H9 (cell line): Measurements from ENCODE around the gene COX6A1. TPM values are rescaled to one million over a fixed set of nuclear protein-coding genes. Genes with fewer than 3 reads are reported as not detected.

Experiments used
- DNase-seq: peaks from one replicate; pipeline ENCODE4 v3.0.0-alpha.2; 2017
- H2AFZ ChIP-seq: one replicate; pipeline ENCODE4 v1.6.1; 2013; ENCODE audit warnings: mild to moderate bottlenecking, low read length, control low read depth, moderate library complexity
- H2AK5ac ChIP-seq: 2 replicates; pipeline ENCODE4 v1.6.1; 2013; ENCODE audit warnings: low read length, control low read depth, mixed read lengths; ENCODE audit not compliant: insufficient read length
- H2BK120ac ChIP-seq: one replicate; pipeline ENCODE4 v1.6.1; 2013; ENCODE audit warnings: low read depth, mild to moderate bottlenecking, low read length, control low read depth, inconsistent platforms; ENCODE audit not compliant: poor library complexity, severe bottlenecking
- H2BK12ac ChIP-seq: 2 replicates; pipeline ENCODE4 v1.6.1; 2013; ENCODE audit warnings: low read length, control low read depth, mixed read lengths, low read depth; ENCODE audit not compliant: insufficient read length
- H2BK15ac ChIP-seq: 2 replicates; pipeline ENCODE4 v1.6.1; 2013; ENCODE audit warnings: low read depth, low read length, control low read depth
- H2BK20ac ChIP-seq: one replicate; pipeline ENCODE4 v1.6.1; 2013; ENCODE audit warnings: low read depth, mild to moderate bottlenecking, low read length, control low read depth, inconsistent platforms; ENCODE audit not compliant: poor library complexity, severe bottlenecking
- H2BK5ac ChIP-seq: 2 replicates; pipeline ENCODE4 v1.6.1; 2013; ENCODE audit warnings: low read length, control low read depth, mixed read lengths; ENCODE audit not compliant: insufficient read length
- H3K14ac ChIP-seq: 2 replicates; pipeline ENCODE4 v1.6.1; 2013; ENCODE audit warnings: low read length, control low read depth; ENCODE audit not compliant: insufficient read depth
- H3K18ac ChIP-seq: 2 replicates; pipeline ENCODE4 v1.6.1; 2013; ENCODE audit warnings: low read depth, mild to moderate bottlenecking, mixed read lengths, low read length, control low read depth; ENCODE audit not compliant: insufficient read length
- H3K23ac ChIP-seq: 2 replicates; pipeline ENCODE4 v1.6.1; 2013; ENCODE audit warnings: low read length, control low read depth, mixed read lengths, low read depth; ENCODE audit not compliant: insufficient read length
- H3K23me2 ChIP-seq: 2 replicates; pipeline ENCODE4 v1.6.1; 2013; ENCODE audit warnings: low read depth, mild to moderate bottlenecking, mixed read lengths, low read length, control low read depth; ENCODE audit not compliant: insufficient read length, poor library complexity, severe bottlenecking
- H3K27ac ChIP-seq: 2 replicates; pipeline ENCODE4 v1.5.1; 2013; ENCODE audit warnings: low read length, control low read depth, mixed read lengths, low read depth; ENCODE audit not compliant: insufficient read length
- H3K27me3 ChIP-seq: 2 replicates; pipeline ENCODE4 v1.6.1; 2013; ENCODE audit warnings: low read length, control low read depth, inconsistent platforms; ENCODE audit not compliant: insufficient read depth
- H3K4ac ChIP-seq: 2 replicates; pipeline ENCODE4 v1.6.1; 2013; ENCODE audit warnings: low read depth, mild to moderate bottlenecking, control low read depth, inconsistent platforms, low read length, moderate library complexity
- H3K4me1 ChIP-seq: 2 replicates; pipeline ENCODE4 v1.6.1; 2013; ENCODE audit warnings: low read length, control low read depth, inconsistent platforms; ENCODE audit not compliant: insufficient read depth
- H3K4me2 ChIP-seq: 2 replicates; pipeline ENCODE4 v1.6.1; 2013; ENCODE audit warnings: low read length, control low read depth, mixed read lengths; ENCODE audit not compliant: insufficient read length, insufficient read depth
- H3K56ac ChIP-seq: 2 replicates; pipeline ENCODE4 v1.6.1; 2013; ENCODE audit warnings: low read depth, mild to moderate bottlenecking, mixed read lengths, low read length, control low read depth; ENCODE audit not compliant: insufficient read length
- H3K79me1 ChIP-seq: 2 replicates; pipeline ENCODE4 v1.6.1; 2013; ENCODE audit warnings: low read depth, mild to moderate bottlenecking, moderate library complexity, low read length, control low read depth, inconsistent platforms; ENCODE audit not compliant: insufficient read depth, poor library complexity, severe bottlenecking
- H3K79me2 ChIP-seq: 2 replicates; pipeline ENCODE4 v1.6.1; 2013; ENCODE audit warnings: low read length, control low read depth, inconsistent platforms; ENCODE audit not compliant: insufficient read depth
- H3K9ac ChIP-seq: 2 replicates; pipeline ENCODE4 v1.6.1; 2013; ENCODE audit warnings: low read length, control low read depth, mixed read lengths; ENCODE audit not compliant: insufficient read length; ENCODE audit errors: extremely low read depth
- H3K9me3 ChIP-seq: one replicate; pipeline ENCODE4 v1.6.1; 2013; ENCODE audit warnings: low read depth, low read length, inconsistent platforms; ENCODE audit not compliant: control insufficient read depth
- H3T11ph ChIP-seq: one replicate; pipeline ENCODE4 v1.6.1; 2013; ENCODE audit warnings: mild to moderate bottlenecking, low read length, control low read depth, inconsistent platforms
- H4K20me1 ChIP-seq: one replicate; pipeline ENCODE4 v1.6.1; 2013; ENCODE audit not compliant: control insufficient read depth, insufficient read length, insufficient read depth
- H4K5ac ChIP-seq: 2 replicates; pipeline ENCODE4 v1.6.1; 2013; ENCODE audit warnings: low read depth, mild to moderate bottlenecking, mixed read lengths, low read length, control low read depth; ENCODE audit not compliant: insufficient read length
- H4K8ac ChIP-seq: replicated peaks from 2 replicates; pipeline ENCODE4 v1.6.1; 2013; ENCODE audit warnings: low read length, control low read depth, mixed read lengths, low read depth; ENCODE audit not compliant: insufficient read length
- H4K91ac ChIP-seq: 2 replicates; pipeline ENCODE4 v1.6.1; 2013; ENCODE audit warnings: low read depth, mild to moderate bottlenecking, moderate library complexity, mixed read lengths, low read length, control low read depth; ENCODE audit not compliant: insufficient read length
- H3K27ac Mint-ChIP-seq, 3 experiments: 2 replicates in 2 of 3; 3 replicates in 1 of 3; pipeline ENCODE4 v1.8.0; 2020 to 2021; ENCODE audit warnings: mixed read lengths in 3 of 3, mild to moderate bottlenecking in 1 of 3, moderate library complexity in 1 of 3
- H3K27me3 Mint-ChIP-seq: 2 replicates; pipeline ENCODE4 v1.8.0; 2021; ENCODE audit warnings: low read depth, mild to moderate bottlenecking, moderate library complexity, mixed read lengths
- H3K36me3 Mint-ChIP-seq, 3 experiments: 2 replicates in 2 of 3; 3 replicates in 1 of 3; pipeline ENCODE4 v1.8.0; 2020 to 2021; ENCODE audit warnings: low read depth in 3 of 3, mixed read lengths in 3 of 3; ENCODE audit not compliant: insufficient read depth in 1 of 3
- H3K4me1 Mint-ChIP-seq, 2 experiments: 2 replicates each; pipeline ENCODE4 v1.8.0; 2020; ENCODE audit warnings: mixed read lengths in 2 of 2
- H3K4me3 Mint-ChIP-seq, 2 experiments: 2 replicates in 1 of 2; 3 replicates in 1 of 2; pipeline ENCODE4 v1.8.0; 2020 to 2021; ENCODE audit warnings: mild to moderate bottlenecking in 2 of 2, mixed read lengths in 2 of 2, moderate library complexity in 1 of 2
- H3K9me3 Mint-ChIP-seq, 2 experiments: 2 replicates in 1 of 2; 3 replicates in 1 of 2; pipeline ENCODE4 v1.8.0; 2020; ENCODE audit warnings: mild to moderate bottlenecking in 2 of 2, mixed read lengths in 2 of 2, moderate library complexity in 1 of 2
- WGBS: extraction: QIAGEN DNeasy Blood & Tissue Kit; methylation state at CpG from one replicate; pipeline ENCODE4 v1.1.7; 2013; ENCODE audit warnings: missing lambda C conversion rate, low lambda C conversion rate, mixed read lengths; ENCODE audit not compliant: insufficient read length; ENCODE audit errors: extremely low coverage; 5-methylcytosine and 5-hydroxymethylcytosine counted together
- total RNA-seq: library from RNA; stranded (reverse); gene quantifications from 2 replicates; pipeline ENCODE4 v1.2.1, GENCODE V29; 2021
- TF ChIP-seq, protein P1 (sequence below): fragments of 200-600 bp; sonication (generic); conservative IDR thresholded peaks from 3 replicates; pipeline ENCODE4 v1.8.0; 2021; ENCODE audit warnings: antibody characterized with exemption, mild to moderate bottlenecking

Gene COX6A1
- total RNA-seq, 1 experiment from 2014 or later = 415 TPM

DNA sequence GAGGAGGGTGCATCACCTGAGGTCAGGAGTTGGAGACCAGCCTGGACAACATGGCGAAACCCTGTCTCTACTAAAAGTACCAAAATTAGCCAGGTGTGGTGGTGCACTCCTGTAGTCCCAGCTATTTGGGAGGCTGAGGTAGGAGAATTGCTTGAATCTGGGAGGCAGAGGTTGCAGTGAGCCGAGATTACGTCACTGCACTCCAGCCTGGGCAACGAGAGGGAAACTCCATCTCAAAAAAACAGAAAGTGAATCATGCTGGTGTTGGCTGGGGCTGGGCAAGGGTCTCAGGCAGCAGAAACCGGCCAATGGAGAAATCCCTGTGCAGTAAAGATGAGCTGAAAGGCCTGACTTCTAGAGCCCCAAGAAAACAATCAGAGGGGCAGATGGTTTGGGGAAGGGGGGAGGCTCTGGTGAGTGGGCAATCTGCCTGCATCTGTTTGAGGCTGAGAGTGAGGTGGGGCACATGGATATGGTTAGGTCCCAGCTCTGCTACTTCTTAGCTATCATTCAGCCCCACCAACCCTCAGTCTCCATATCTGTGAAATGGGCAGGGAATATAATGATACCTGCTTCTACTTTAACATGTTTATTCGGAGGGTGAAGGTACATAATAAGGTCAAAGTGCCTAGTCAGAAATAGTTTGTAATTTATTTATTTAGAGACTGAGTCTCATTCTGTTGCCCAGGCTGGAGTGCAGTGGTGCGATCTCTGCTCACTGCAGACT is 21.3 kb upstream of the COX6A1 start:
- Histone ChIP-seq H3K56ac (no peak overlapping the region), H3K4me2 (no peak overlapping the region), H2AK5ac (no peak overlapping the region), H2BK15ac (no peak overlapping the region), H3K23ac (no peak overlapping the region), H2BK120ac (no peak overlapping the region), H3K14ac (no peak overlapping the region), H3K4ac (no peak overlapping the region), H3K27ac (no peak overlapping the region), H2AFZ (no peak overlapping the region), H3K9ac (no peak overlapping the region), H3K27me3 (no peaks in the 10 kb centered on the region), H2BK5ac (no peak overlapping the region), H3K18ac (no peak overlapping the region), H2BK20ac (no peak overlapping the region), H3T11ph (no peak overlapping the region), H4K91ac (no peak overlapping the region), H3K79me2 (no peaks in the 10 kb centered on the region), H4K8ac (no peak overlapping the region), H3K4me1 (no peaks in the 10 kb centered on the region), H3K23me2 (no peaks in the 10 kb centered on the region), H2BK12ac (no peak overlapping the region), H3K9me3 (no peaks in the 10 kb centered on the region), H3K79me1 (no peaks in the 10 kb centered on the region), H4K5ac (no peak overlapping the region), H4K20me1 (no peaks in the 10 kb centered on the region)
- Mint-ChIP-seq H3K4me3 (no peak overlapping the region), H3K27ac (peak overlapping the region in 1 of 3 experiments; percentile 82; a peak in 1 of 7 replicates), H3K36me3 (no peaks in the 10 kb centered on the region; a peak in 1 of 7 replicates), H3K27me3 (peaks cover 5% of the 10 kb centered on the region), H3K4me1 (peaks cover 27 to 29% of the 10 kb centered on the region in 2 experiments), H3K9me3 (no peaks in the 10 kb centered on the region; a peak in 1 of 5 replicates)
- WGBS = no CpG with 5 or more reads among the region's 7 CpGs
- DNase-seq = no peak
- TF ChIP-seq, protein P1, sequence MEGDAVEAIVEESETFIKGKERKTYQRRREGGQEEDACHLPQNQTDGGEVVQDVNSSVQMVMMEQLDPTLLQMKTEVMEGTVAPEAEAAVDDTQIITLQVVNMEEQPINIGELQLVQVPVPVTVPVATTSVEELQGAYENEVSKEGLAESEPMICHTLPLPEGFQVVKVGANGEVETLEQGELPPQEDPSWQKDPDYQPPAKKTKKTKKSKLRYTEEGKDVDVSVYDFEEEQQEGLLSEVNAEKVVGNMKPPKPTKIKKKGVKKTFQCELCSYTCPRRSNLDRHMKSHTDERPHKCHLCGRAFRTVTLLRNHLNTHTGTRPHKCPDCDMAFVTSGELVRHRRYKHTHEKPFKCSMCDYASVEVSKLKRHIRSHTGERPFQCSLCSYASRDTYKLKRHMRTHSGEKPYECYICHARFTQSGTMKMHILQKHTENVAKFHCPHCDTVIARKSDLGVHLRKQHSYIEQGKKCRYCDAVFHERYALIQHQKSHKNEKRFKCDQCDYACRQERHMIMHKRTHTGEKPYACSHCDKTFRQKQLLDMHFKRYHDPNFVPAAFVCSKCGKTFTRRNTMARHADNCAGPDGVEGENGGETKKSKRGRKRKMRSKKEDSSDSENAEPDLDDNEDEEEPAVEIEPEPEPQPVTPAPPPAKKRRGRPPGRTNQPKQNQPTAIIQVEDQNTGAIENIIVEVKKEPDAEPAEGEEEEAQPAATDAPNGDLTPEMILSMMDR = no peak
